Anterior cingulate cortex (tissue), 58 donors: ENCODE data around the gene SLC26A1.

Experiments
- DNase-seq, 58 donors: peaks; one replicate each; lab custom pipeline; 2025; lab: John Stamatoyannopoulos, UW

Gene SLC26A1

GRCh38 chr4:968621-969394, 24.4 kb downstream of the SLC26A1 start:
- no peak for DNase-seq

GRCh38 chr4:968221-968620, 25.0 kb downstream of the SLC26A1 start:
- DNase-seq: no peak

GRCh38 chr4:967113-968104, 25.8 kb downstream of the SLC26A1 start:
- DNase-seq: no peak

GRCh38 chr4:966266-967112, 26.7 kb downstream of the SLC26A1 start:
- no peak for DNase-seq

- DNase-seq: no peak
Observed at GRCh38 chr4:965766-966134, 27.5 kb downstream of the SLC26A1 start.

GRCh38 chr4:965048-965765, 28.0 kb downstream of the SLC26A1 start:
- DNase-seq: no peak

GRCh38 chr4:964346-965025, 28.7 kb downstream of the SLC26A1 start:
- no peak for DNase-seq

GRCh38 chr4:963276-964225, 29.7 kb downstream of the SLC26A1 start:
- DNase-seq: no peak

GRCh38 chr4:962231-963208, 30.7 kb downstream of the SLC26A1 start:
- DNase-seq: no peak

- DNase-seq: no peak
Observed at GRCh38 chr4:961351-962230, 31.6 kb downstream of the SLC26A1 start.

- DNase-seq: no peak
Observed at GRCh38 chr4:960636-961350, 32.4 kb downstream of the SLC26A1 start.

- no peak for DNase-seq
Observed at GRCh38 chr4:960140-960635, 33.0 kb downstream of the SLC26A1 start.

GRCh38 chr4:959338-960139, 33.7 kb downstream of the SLC26A1 start:
- DNase-seq: peak in 1 of 58 donors; percentile 28

GRCh38 chr4:958696-959337, 34.4 kb downstream of the SLC26A1 start:
- no peak for DNase-seq
